Suprapubic skin (tissue), 4 donors: ENCODE results near the gene PPP1R12B.
"Not testable (repeated sequence)": the region's sequence is repeated elsewhere in the genome, so short reads cannot be mapped to it uniquely, and the experiment has no call there.

Experiments used
- EP300 ChIP-seq: sonication (generic); formaldehyde crosslinking; IDR thresholded peaks from one replicate; pipeline ENCODE4 v1.6.1; 2017; ENCODE audit warnings: antibody characterized with exemption
- POLR2AphosphoS5 ChIP-seq, 3 donors: sonication (generic); formaldehyde crosslinking; IDR thresholded peaks; one replicate each; pipeline ENCODE4 v1.6.1; 2017; ENCODE audit warnings: antibody characterized with exemption in 3 of 3
- TF ChIP-seq, protein P1 (sequence below), 2 donors: fragments of 200-600 bp in 1 of 2; fragments of 450-650 bp in 1 of 2; sonication (generic) in 1 of 2; IDR thresholded peaks; one replicate each; pipeline ENCODE4 v1.5.1; 2016 to 2019; ENCODE audit warnings: antibody characterized with exemption in 2 of 2, mild to moderate bottlenecking in 1 of 2, moderate library complexity in 1 of 2

DNA sequence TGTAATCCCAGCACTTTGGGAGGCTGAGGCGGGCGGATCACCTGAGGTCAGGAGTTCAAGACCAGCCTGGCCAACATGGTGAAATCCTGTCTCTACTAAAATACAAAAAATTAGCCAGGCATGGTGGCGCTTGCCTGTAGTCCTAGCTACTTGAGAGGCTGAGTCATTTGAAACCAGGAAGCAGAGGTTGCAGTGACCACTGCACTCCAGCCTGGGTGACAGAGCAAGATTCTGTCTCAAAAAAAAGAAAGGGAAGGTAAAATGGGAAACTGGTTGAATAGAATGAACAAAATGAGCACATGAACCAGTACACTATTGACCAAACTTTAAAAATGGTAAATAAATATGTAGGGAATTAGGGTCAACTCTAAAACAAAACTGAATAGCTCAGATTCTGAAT is 120.2 kb downstream of the PPP1R12B start:
- TF ChIP-seq, protein P1, sequence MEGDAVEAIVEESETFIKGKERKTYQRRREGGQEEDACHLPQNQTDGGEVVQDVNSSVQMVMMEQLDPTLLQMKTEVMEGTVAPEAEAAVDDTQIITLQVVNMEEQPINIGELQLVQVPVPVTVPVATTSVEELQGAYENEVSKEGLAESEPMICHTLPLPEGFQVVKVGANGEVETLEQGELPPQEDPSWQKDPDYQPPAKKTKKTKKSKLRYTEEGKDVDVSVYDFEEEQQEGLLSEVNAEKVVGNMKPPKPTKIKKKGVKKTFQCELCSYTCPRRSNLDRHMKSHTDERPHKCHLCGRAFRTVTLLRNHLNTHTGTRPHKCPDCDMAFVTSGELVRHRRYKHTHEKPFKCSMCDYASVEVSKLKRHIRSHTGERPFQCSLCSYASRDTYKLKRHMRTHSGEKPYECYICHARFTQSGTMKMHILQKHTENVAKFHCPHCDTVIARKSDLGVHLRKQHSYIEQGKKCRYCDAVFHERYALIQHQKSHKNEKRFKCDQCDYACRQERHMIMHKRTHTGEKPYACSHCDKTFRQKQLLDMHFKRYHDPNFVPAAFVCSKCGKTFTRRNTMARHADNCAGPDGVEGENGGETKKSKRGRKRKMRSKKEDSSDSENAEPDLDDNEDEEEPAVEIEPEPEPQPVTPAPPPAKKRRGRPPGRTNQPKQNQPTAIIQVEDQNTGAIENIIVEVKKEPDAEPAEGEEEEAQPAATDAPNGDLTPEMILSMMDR (IDR thresholded peaks at IDR 0.05) = not testable (repeated sequence)
- TF ChIP-seq POLR2AphosphoS5 (IDR thresholded peaks at IDR 0.05); EP300: not testable (repeated sequence)
